ENCODE results near the gene HOMEZ.
A peak's percentile ranks its signal among the peaks of the same experiment; 100 is the strongest.
"Not testable (repeated sequence)": the region's sequence is repeated elsewhere in the genome, so short reads cannot be mapped to it uniquely, and the experiment has no call there.

The HOMEZ gene

GRCh38 chr14:23281247-23281646 lies 4.7 kb downstream of the HOMEZ start:
- no peak for DNase-seq

- not testable (repeated sequence) for DNase-seq
Observed at GRCh38 chr14:23277928-23278327, 8.0 kb downstream of the HOMEZ start.

- no peak for DNase-seq
Observed at GRCh38 chr14:23277189-23277588, 8.7 kb downstream of the HOMEZ start.

- no peak for DNase-seq
Observed at GRCh38 chr14:23275412-23275811, 10.5 kb downstream of the HOMEZ start.

GRCh38 chr14:23269193-23269592 lies 16.7 kb downstream of the HOMEZ start:
- no peak for DNase-seq

- DNase-seq = not testable (repeated sequence)
Observed at GRCh38 chr14:23260849-23261248, 25.1 kb downstream of the HOMEZ start.

GRCh38 chr14:23259426-23259825 lies 26.5 kb downstream of the HOMEZ start:
- DNase-seq = no peak

GRCh38 chr14:23258256-23258655 lies 27.7 kb downstream of the HOMEZ start:
- no peak for DNase-seq

GRCh38 chr14:23252420-23253333 lies 33.3 kb downstream of the HOMEZ start:
- no peak for DNase-seq

- DNase-seq = no peak
Observed at GRCh38 chr14:23252006-23252405, 33.9 kb downstream of the HOMEZ start.

GRCh38 chr14:23249824-23250223 lies 36.1 kb downstream of the HOMEZ start:
- DNase-seq = no peak

GRCh38 chr14:23248601-23249000 lies 37.3 kb downstream of the HOMEZ start:
- DNase-seq = no peak

GRCh38 chr14:23245282-23245681 lies 40.6 kb downstream of the HOMEZ start:
- DNase-seq = no peak

GRCh38 chr14:23243066-23243465 lies 42.9 kb downstream of the HOMEZ start:
- no peak for DNase-seq

GRCh38 chr14:23242076-23242475 lies 43.9 kb downstream of the HOMEZ start:
- DNase-seq = no peak

- DNase-seq = not testable (repeated sequence)
Observed at GRCh38 chr14:23241061-23241715, 44.7 kb downstream of the HOMEZ start.

GRCh38 chr14:23240661-23241060 lies 45.3 kb downstream of the HOMEZ start:
- no peak for DNase-seq

GRCh38 chr14:23237772-23238594 lies 47.9 kb downstream of the HOMEZ start, which contains the start of gene RNF212B:
Gene RNF212B, plus strand, starts transcription at chr14:23237936. Its CDS starts 2,410 bp downstream, at chr14:23240346.
- peak; percentile 70 for DNase-seq

- DNase-seq = not testable (repeated sequence)
Observed at GRCh38 chr14:23232241-23232808, 53.6 kb downstream of the HOMEZ start.

- DNase-seq = no peak
Observed at GRCh38 chr14:23228812-23229211, 57.1 kb downstream of the HOMEZ start.

GRCh38 chr14:23227566-23227965 lies 58.4 kb downstream of the HOMEZ start:
- DNase-seq = no peak

- DNase-seq = not testable (repeated sequence)
Observed at GRCh38 chr14:23224958-23225357, 61.0 kb downstream of the HOMEZ start.
